Endothelial cell of umbilical vein (primary cell): ENCODE results near the gene SH3PXD2A. TPM values are rescaled to one million over a fixed set of nuclear protein-coding genes. Genes with fewer than 3 reads are reported as not detected.

ENCODE experiments used
- BruUV-seq: library from RNA; stranded (reverse); fragments of 400-500 nt; replicated peaks from 2 replicates; lab custom pipeline; 2021; lab: Mats Ljungman, UMichigan
- CTCF ChIA-PET: fragments of 300-600, 350-600 bp; sonication (Branson Sonifier 250); formaldehyde crosslinking; loops from one replicate; lab custom pipeline; 2021; ENCODE audit warnings: antibody characterized with exemption, inconsistent platforms; lab: Charles Lee
- POLR2A ChIA-PET: fragments of 300-600, 350-600 bp; sonication (Branson Sonifier 250); formaldehyde crosslinking; loops from one replicate; lab custom pipeline; 2021; ENCODE audit warnings: antibody characterized with exemption, inconsistent platforms; lab: Charles Lee
- DNase-seq: peaks from one replicate; pipeline ENCODE4 v3.0.0-alpha.2; 2011; ENCODE audit warnings: low read depth, low spot score
- FAIRE-seq: peaks from 2 replicates; lab custom pipeline; 2011; peaks lifted over from hg19 to GRCh38; lab: Jason Lieb, UNC
- H2AFZ ChIP-seq: 2 replicates; pipeline ENCODE4 v1.6.0; 2012; ENCODE audit warnings: low read depth, low read length, control low read depth, inconsistent platforms
- H3K27ac ChIP-seq: 2 replicates; pipeline ENCODE4 v1.5.1; 2011; ENCODE audit warnings: low read depth, mild to moderate bottlenecking, control low read depth, low read length, moderate library complexity; ENCODE audit not compliant: insufficient read depth
- H3K27me3 ChIP-seq, 2 experiments: 2 replicates each; pipeline versions ENCODE4 v1.6.0 to v1.6.1; 2011; ENCODE audit warnings: low read length in 2 of 2, mixed read lengths in 1 of 2; ENCODE audit not compliant: control insufficient read depth in 2 of 2, insufficient read depth in 2 of 2
- H3K36me3 ChIP-seq, 2 experiments: 2 replicates in 1 of 2; 3 replicates in 1 of 2; pipeline ENCODE4 v1.5.1; 2011; ENCODE audit warnings: low read length in 2 of 2, mild to moderate bottlenecking in 1 of 2, moderate library complexity in 1 of 2; ENCODE audit not compliant: control insufficient read depth in 2 of 2, insufficient read depth in 2 of 2; ENCODE audit errors: extremely low read depth in 1 of 2
- H3K4me1 ChIP-seq: 3 replicates; pipeline ENCODE4 v1.5.1; 2011; ENCODE audit warnings: mild to moderate bottlenecking, low read length; ENCODE audit not compliant: control insufficient read depth, insufficient read depth; ENCODE audit errors: extremely low read depth
- H3K4me2 ChIP-seq: 2 replicates; pipeline ENCODE4 v1.6.1; 2011; ENCODE audit warnings: low read length, control low read depth, mixed read lengths; ENCODE audit not compliant: insufficient read depth
- H3K4me3 ChIP-seq, 3 experiments: fragments of 200-600 bp in 1 of 3; sonication (generic), shearing (Covaris generic) in 1 of 3; replicated peaks in 1 of 3; 2 replicates each; pipeline ENCODE4 v1.5.1; 2011 to 2016; ENCODE audit warnings: control low read depth in 3 of 3, low read length in 3 of 3, mild to moderate bottlenecking in 2 of 3, inconsistent platforms in 1 of 3, low read depth in 1 of 3, moderate library complexity in 1 of 3; ENCODE audit not compliant: insufficient read depth in 1 of 3
- H3K79me2 ChIP-seq: 2 replicates; pipeline ENCODE4 v1.6.0; 2012; ENCODE audit warnings: low read length, inconsistent platforms; ENCODE audit not compliant: control insufficient read depth, insufficient read depth
- H3K9ac ChIP-seq: replicated peaks from 2 replicates; pipeline ENCODE3; 2011; ENCODE audit warnings: low read length, control low read depth; ENCODE audit not compliant: insufficient read depth; ENCODE audit errors: extremely low read depth
- H3K9me1 ChIP-seq: replicated peaks from 3 replicates; pipeline ENCODE4 v1.6.0; 2011; ENCODE audit warnings: mild to moderate bottlenecking, low read length; ENCODE audit not compliant: control insufficient read depth, insufficient read depth; ENCODE audit errors: extremely low read depth
- H3K9me3 ChIP-seq: replicated peaks from 2 replicates; pipeline ENCODE4 v1.5.1; 2012; ENCODE audit warnings: low read length, inconsistent platforms; ENCODE audit not compliant: control insufficient read depth, insufficient read depth
- H4K20me1 ChIP-seq: replicated peaks from 2 replicates; pipeline ENCODE3; 2011; ENCODE audit warnings: mild to moderate bottlenecking, low read length; ENCODE audit not compliant: control insufficient read depth, insufficient read depth; ENCODE audit errors: extremely low read depth
- EZH2 ChIP-seq: IDR thresholded peaks from 2 replicates; pipeline ENCODE4 v1.6.1; 2012; ENCODE audit warnings: borderline replicate concordance, low read depth, mild to moderate bottlenecking, moderate library complexity, low read length, inconsistent platforms; ENCODE audit not compliant: severe bottlenecking
- FOS ChIP-seq: IDR thresholded peaks from 2 replicates; pipeline ENCODE4 v1.6.1; 2011; ENCODE audit warnings: mild to moderate bottlenecking, low read length, moderate library complexity, borderline replicate concordance; ENCODE audit not compliant: insufficient read depth
- GATA2 ChIP-seq: IDR thresholded peaks from 2 replicates; pipeline ENCODE4 v1.7.0; 2011; ENCODE audit warnings: low read depth, mild to moderate bottlenecking, moderate library complexity, mixed read lengths, low read length; ENCODE audit not compliant: insufficient read length, insufficient read depth
- JUN ChIP-seq: IDR thresholded peaks from 2 replicates; pipeline ENCODE4 v1.6.1; 2011; ENCODE audit warnings: borderline replicate concordance, low read depth; ENCODE audit not compliant: insufficient read length, insufficient read depth
- MYC ChIP-seq: IDR thresholded peaks from one replicate; pipeline ENCODE4 v1.6.1; 2011; ENCODE audit warnings: mild to moderate bottlenecking, low read depth, low read length
- POLR2A ChIP-seq: IDR thresholded peaks from 2 replicates; pipeline ENCODE4 v1.6.1; 2012; ENCODE audit warnings: low read depth, mild to moderate bottlenecking, control low read depth, low read length
- POLR2AphosphoS5 ChIP-seq: IDR thresholded peaks from 2 replicates; pipeline ENCODE4 v1.6.1; 2012; ENCODE audit warnings: low read depth, mild to moderate bottlenecking, control low read depth, low read length, moderate library complexity; ENCODE audit not compliant: insufficient read depth
- dilution Hi-C: fragments of 300-500 bp; cut with MboI; formaldehyde crosslinking; loops from one replicate; pipeline ENCODE4 v1.15.0; 2019; ENCODE audit warnings: low sequenced_read_pairs; ENCODE audit not compliant: extremely low pct_ligation_motif_present
- intact Hi-C: fragments of 100-400 bp; cut with micrococcal nuclease; formaldehyde crosslinking; loops from one replicate; pipeline ENCODE4 v1.10.0; 2022
- polyA plus RNA-seq, 4 experiments: library from polyadenylated mRNA; depleted of rRNA in 3 of 4; stranded (reverse) in 3 of 4; unstranded in 1 of 4; fragments of >200 nt; gene quantifications; 2 replicates each; pipeline versions ENCODE4 v1.2.1 to v1.2.3, GENCODE V29; 2011 to 2012; ENCODE audit warnings: missing spikeins in 1 of 4
- total RNA-seq: library from RNA; stranded (reverse); gene quantifications from 2 replicates; pipeline ENCODE4 v1.2.3, GENCODE V29; 2021
- TF ChIP-seq, protein P1 (sequence below), 2 donors: IDR thresholded peaks; 1 replicate in 1 of 2; 2 replicates in 1 of 2; pipeline ENCODE4 v1.5.1; 2011; ENCODE audit warnings: low read length in 2 of 2, mild to moderate bottlenecking in 2 of 2, moderate library complexity in 2 of 2, control low read depth in 1 of 2, inconsistent platforms in 1 of 2, low read depth in 1 of 2; ENCODE audit not compliant: insufficient read depth in 1 of 2; ENCODE audit errors: extremely low read depth in 1 of 2
- TF ChIP-seq, protein P2 (sequence below): IDR thresholded peaks from 2 replicates; pipeline ENCODE4 v1.6.1; 2011; ENCODE audit not compliant: insufficient read depth, insufficient read length

SH3PXD2A gene
- total and polyA plus RNA-seq, 2 donors (not counting 3 experiments of a cell fraction or from before 2014, with no cell fraction given) = 1.4 to 5.1 TPM

DNA sequence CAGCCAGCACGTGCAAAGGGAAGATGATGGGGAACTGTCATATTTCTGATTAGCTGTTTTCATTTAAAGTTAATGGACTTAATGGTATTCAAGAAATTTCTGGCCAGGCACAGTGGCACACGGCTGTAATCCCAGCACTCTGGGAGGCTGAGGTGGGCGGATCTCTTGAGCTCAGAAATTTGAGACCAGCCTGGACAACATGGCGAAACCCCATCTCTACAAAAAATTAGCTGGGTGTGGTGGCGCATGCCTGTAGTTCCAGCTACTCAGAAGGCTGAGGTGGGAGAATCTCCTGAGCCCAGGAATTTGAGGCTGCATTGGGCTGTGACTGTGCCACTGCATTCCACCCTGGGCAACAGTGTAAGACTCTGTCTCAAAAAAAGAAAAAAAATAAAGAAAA, 43.9 kb upstream of the SH3PXD2A start:
- dilution Hi-C loops = no loop called here
- no peak overlapping the region for H3K27ac ChIP-seq
- peaks cover 27% of the 10 kb centered on the region for H3K4me1 ChIP-seq
- ChIA-PET CTCF (interaction anchor here (1.2 to 2.1 kb wide), 2 partner anchors 11 to 22 kb away, joined by 3 to 11 read pairs; no protein-coding TSS in a partner anchor), POLR2A (no interaction called here)
- no peak overlapping the region for H3K9ac ChIP-seq
- BruUV-seq = no TSS peak
- no peaks in the 10 kb centered on the region for H3K9me1 ChIP-seq
- TF ChIP-seq FOS (no peak), EZH2 (no peak)
- TF ChIP-seq, protein P1, sequence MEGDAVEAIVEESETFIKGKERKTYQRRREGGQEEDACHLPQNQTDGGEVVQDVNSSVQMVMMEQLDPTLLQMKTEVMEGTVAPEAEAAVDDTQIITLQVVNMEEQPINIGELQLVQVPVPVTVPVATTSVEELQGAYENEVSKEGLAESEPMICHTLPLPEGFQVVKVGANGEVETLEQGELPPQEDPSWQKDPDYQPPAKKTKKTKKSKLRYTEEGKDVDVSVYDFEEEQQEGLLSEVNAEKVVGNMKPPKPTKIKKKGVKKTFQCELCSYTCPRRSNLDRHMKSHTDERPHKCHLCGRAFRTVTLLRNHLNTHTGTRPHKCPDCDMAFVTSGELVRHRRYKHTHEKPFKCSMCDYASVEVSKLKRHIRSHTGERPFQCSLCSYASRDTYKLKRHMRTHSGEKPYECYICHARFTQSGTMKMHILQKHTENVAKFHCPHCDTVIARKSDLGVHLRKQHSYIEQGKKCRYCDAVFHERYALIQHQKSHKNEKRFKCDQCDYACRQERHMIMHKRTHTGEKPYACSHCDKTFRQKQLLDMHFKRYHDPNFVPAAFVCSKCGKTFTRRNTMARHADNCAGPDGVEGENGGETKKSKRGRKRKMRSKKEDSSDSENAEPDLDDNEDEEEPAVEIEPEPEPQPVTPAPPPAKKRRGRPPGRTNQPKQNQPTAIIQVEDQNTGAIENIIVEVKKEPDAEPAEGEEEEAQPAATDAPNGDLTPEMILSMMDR (IDR thresholded peaks at IDR 0.05; ENCODE audit: extremely low read depth in 1 of 2, insufficient read depth in 1 of 2, low read depth in 1 of 2, low read length in 2 of 2) = no peak
- DNase-seq (no peak), FAIRE-seq (no peak)
- H4K20me1 ChIP-seq = no peaks in the 10 kb centered on the region
- H3K79me2 ChIP-seq = no peaks in the 10 kb centered on the region
- H3K4me3 ChIP-seq = no peak overlapping the region
- no peaks in the 10 kb centered on the region for H3K9me3 ChIP-seq
- peaks cover 2% of the 10 kb centered on the region in 2 experiments for H3K36me3 ChIP-seq
- intact Hi-C loops = no loop called here
- no peaks in the 10 kb centered on the region for H3K27me3 ChIP-seq
- no peak overlapping the region for H3K4me2 ChIP-seq
- H2AFZ ChIP-seq = no peak overlapping the region

DNA sequence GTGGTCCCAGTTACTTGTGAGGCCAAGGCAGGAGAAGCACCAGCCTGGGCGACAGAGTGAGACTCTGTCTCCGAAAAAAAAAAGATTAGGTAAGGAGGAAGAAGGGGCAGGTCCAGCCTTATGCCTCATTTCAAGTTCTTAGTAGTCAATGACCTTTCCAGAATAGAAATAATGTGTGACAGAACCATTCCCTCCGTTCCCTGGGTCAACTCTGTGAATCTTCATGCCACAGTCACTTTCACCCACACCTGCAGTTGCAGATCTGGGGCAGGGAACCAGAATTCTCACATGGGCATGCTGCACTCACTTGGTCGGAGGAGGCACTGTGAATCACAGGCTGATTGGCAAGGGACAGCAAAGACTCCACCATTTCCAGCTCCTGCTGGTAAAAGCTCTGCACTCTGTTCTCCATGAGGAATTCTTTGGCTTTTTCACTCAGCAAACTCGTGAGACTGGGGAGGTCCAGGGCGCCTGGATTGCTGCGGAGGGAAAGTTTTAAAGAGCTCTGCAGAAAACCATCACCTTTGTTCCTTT, 41.9 kb upstream of the SH3PXD2A start:
- TF ChIP-seq, protein P1 (IDR thresholded peaks at IDR 0.05; ENCODE audit: extremely low read depth in 1 of 2, insufficient read depth in 1 of 2, low read depth in 1 of 2, low read length in 2 of 2) = no peak
- TF ChIP-seq, protein P2, sequence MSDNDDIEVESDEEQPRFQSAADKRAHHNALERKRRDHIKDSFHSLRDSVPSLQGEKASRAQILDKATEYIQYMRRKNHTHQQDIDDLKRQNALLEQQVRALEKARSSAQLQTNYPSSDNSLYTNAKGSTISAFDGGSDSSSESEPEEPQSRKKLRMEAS = no peak
- no peak for TF ChIP-seq JUN
- TF ChIP-seq EZH2 = no peak
- no peak for TF ChIP-seq POLR2AphosphoS5
- no peak for TF ChIP-seq POLR2A
- no peak for TF ChIP-seq GATA2
- no peak for TF ChIP-seq MYC
- TF ChIP-seq FOS = no peak
- peaks cover 36% of the 10 kb centered on the region for H3K4me1 ChIP-seq
- H3K9me3 ChIP-seq = no peaks in the 10 kb centered on the region
- DNase-seq (no peak), FAIRE-seq (no peak)
- intact Hi-C loops (no loop called here), dilution Hi-C loops (no loop called here)
- no peak overlapping the region for H3K9ac ChIP-seq
- no peaks in the 10 kb centered on the region for H3K9me1 ChIP-seq
- H3K27ac ChIP-seq = no peak overlapping the region
- no peak overlapping the region for H2AFZ ChIP-seq
- BruUV-seq = no TSS peak
- H3K4me2 ChIP-seq = no peak overlapping the region
- no peaks in the 10 kb centered on the region for H4K20me1 ChIP-seq
- no peaks in the 10 kb centered on the region for H3K27me3 ChIP-seq
- peaks cover 2 to 4% of the 10 kb centered on the region in 2 experiments for H3K36me3 ChIP-seq
- POLR2A ChIA-PET = no interaction called here
- CTCF ChIA-PET = interaction anchor here (0.9 to 1.1 kb wide), 2 partner anchors 9 to 226 kb away, joined by 3 read pairs; no protein-coding TSS in a partner anchor
- no peak overlapping the region for H3K4me3 ChIP-seq
- H3K79me2 ChIP-seq = no peaks in the 10 kb centered on the region
